Immature natural killer cell (primary cell): ENCODE measurements around the gene CPSF6. TPM values are rescaled to one million over a fixed set of nuclear protein-coding genes. Genes with fewer than 3 reads are reported as not detected.
A peak's percentile ranks its signal among the peaks of the same experiment; 100 is the strongest.
"Not testable (repeated sequence)": the region's sequence is repeated elsewhere in the genome, so short reads cannot be mapped to it uniquely, and the experiment has no call there.

Experiments
- DNase-seq, 3 donors: peaks; one replicate each; pipeline ENCODE4 v3.0.0; 2022; ENCODE audit warnings: mixed read lengths in 1 of 3
- H3K27ac Mint-ChIP-seq, 6 donors: one replicate each; pipeline ENCODE4 v1.8.0; 2020; ENCODE audit warnings: mixed read lengths in 6 of 6, mild to moderate bottlenecking in 5 of 6, inconsistent platforms in 4 of 6, moderate library complexity in 3 of 6
- H3K27me3 Mint-ChIP-seq, 3 donors: one replicate each; pipeline ENCODE4 v1.8.0; 2020 to 2021; ENCODE audit warnings: low read depth in 3 of 3, mild to moderate bottlenecking in 3 of 3, mixed read lengths in 3 of 3, moderate library complexity in 3 of 3, inconsistent platforms in 1 of 3
- H3K36me3 Mint-ChIP-seq, 3 donors: one replicate each; pipeline ENCODE4 v1.8.0; 2020; ENCODE audit warnings: mixed read lengths in 3 of 3, inconsistent platforms in 2 of 3, mild to moderate bottlenecking in 2 of 3
- H3K4me1 Mint-ChIP-seq, 2 donors: one replicate each; pipeline ENCODE4 v1.8.0; 2020; ENCODE audit warnings: inconsistent platforms in 2 of 2, mild to moderate bottlenecking in 2 of 2, mixed read lengths in 2 of 2, moderate library complexity in 1 of 2
- H3K4me3 Mint-ChIP-seq, 5 donors: one replicate each; pipeline ENCODE4 v1.8.0; 2020; ENCODE audit warnings: mild to moderate bottlenecking in 5 of 5, mixed read lengths in 5 of 5, inconsistent platforms in 3 of 5, moderate library complexity in 3 of 5
- H3K9me3 Mint-ChIP-seq, 6 donors: one replicate each; pipeline ENCODE4 v1.8.0; 2020; ENCODE audit warnings: mild to moderate bottlenecking in 6 of 6, mixed read lengths in 6 of 6, inconsistent platforms in 4 of 6, moderate library complexity in 3 of 6
- polyA plus RNA-seq, 3 donors: library from polyadenylated mRNA; unstranded; fragments of 300-500 nt; fragmentation: Illumina TruSeq; gene quantifications; one replicate each; pipeline ENCODE4 v1.2.3, GENCODE V29; 2021

CPSF6 gene
- polyA plus RNA-seq, 3 donors from 2014 or later: 35.3 to 69.6 (median 49.8) TPM

DNA sequence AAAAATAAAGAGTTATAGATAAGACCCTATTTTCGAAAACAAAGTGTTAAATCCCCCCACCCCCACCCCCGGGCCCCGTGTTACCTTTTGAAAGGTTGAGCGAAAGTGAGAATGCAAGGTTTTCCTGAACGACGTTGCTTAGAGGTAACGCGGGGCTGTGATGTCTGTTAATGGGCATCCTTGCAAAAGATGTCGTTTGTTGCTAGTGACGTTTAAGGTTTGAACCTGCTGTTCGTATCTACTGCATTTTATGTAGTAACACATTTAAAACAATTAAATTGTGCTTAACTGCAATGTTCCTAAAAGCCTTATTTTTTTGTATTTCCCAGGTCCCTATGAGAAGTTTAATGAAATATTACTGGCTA is 1.2 kb downstream of the CPSF6 start:
- peaks cover 50 to 70% of the 10 kb centered on the region in 2 donors for H3K4me1 Mint-ChIP-seq
- DNase-seq: peak; percentile 13 to 28 (median 27)

DNA sequence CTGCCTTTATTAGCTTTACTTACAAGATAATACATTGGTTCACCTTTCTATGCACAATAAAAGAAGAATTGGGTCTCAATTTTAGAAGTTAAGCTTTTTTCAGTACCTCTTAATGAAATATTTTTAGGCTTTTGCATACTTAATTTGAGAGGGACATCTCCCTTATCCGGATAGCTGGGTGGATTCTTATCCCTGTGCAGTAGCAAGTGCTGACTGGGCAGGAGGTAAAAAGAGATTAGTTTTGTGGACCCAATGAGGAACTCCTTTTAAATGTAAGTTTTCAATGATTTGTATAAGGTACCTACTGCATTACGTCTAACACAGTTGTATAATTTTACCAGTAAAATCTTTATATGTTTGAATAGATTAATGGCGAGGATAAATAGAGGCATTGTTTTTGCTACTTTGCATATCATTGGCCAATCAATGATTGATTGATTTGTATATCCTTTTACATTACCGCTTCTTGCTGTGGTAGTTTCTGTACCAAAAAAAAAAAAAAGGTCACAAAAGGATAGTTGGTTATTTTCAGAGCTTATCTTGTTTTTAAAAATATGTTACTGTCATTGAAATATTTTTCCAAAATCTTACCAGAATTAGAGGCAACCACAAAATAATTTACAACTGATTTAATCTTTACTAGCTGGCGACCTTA is 2.2 kb downstream of the CPSF6 start:
- Mint-ChIP-seq H3K27ac (peak overlapping the region in 4 of 6 donors; percentile 3 to 78 (median 36)), H3K4me1 (peaks cover 58 to 80% of the 10 kb centered on the region in 2 donors), H3K9me3 (no peaks in the 10 kb centered on the region), H3K36me3 (no peaks in the 10 kb centered on the region), H3K4me3 (peak overlapping the region; percentile 36 to 99 (median 92)), H3K27me3 (peaks cover 4 to 14% (median 6%) of the 10 kb centered on the region in 3 donors)
- DNase-seq: no peak

More for the DNA sequence above, 1.2 kb downstream of the CPSF6 start:
- Mint-ChIP-seq H3K36me3 (no peaks in the 10 kb centered on the region), H3K4me3 (peak overlapping the region; percentile 92 to 99 (median 95)), H3K9me3 (no peaks in the 10 kb centered on the region), H3K27me3 (peaks cover 4 to 15% (median 6%) of the 10 kb centered on the region in 3 donors), H3K27ac (peak overlapping the region; percentile 89 to 98 (median 97))

DNA sequence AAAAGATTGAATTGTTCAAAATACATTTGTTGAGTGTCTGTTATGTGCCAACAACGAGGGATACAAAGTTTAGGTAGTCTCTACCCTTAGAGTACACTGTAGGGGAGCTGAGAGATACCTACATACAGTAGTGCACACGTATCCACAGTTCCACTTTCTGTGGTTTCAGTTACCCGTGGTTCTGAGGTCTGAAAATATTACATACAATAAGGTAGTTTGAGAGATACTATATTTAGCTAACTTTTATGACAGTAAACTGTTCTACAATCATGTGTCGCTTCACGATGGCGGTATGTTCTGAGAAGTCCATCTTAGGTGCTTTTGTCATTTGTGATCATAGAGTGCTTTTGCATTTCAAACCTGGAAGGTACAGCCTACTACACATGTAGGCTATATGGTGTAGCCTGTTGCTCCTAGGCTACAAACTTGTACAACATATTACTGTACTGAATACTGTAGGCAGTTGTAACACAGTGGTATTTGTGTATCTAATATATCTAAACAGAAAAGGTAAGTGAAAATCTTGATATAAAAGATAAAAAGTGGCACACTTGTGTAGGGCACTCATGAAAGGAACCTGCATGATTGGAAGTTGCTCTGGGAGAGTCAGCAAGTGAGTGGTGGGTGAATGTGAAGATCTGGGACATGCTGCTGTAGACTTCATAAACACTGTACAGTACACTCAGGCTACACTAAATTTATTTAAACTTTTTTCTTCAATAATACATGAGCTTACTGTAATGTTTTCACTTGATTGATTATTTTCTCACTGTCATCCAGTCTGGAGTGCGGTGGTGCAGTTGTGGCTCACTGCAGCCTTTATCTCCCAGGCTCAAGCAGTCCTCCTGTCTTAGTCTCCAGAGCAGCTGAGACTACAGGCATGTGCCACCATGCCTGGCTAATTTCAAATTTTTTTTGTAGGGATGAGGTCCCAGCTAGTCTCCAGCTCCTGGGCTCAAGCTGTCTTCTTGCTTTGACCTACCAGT is 4.0 kb downstream of the CPSF6 start:
- Mint-ChIP-seq H3K36me3 (no peaks in the 10 kb centered on the region), H3K27me3 (peaks cover 4 to 14% (median 6%) of the 10 kb centered on the region in 3 donors), H3K4me1 (peaks cover 73 to 89% of the 10 kb centered on the region in 2 donors), H3K9me3 (no peaks in the 10 kb centered on the region), H3K4me3 (peak overlapping the region in 2 of 5 donors; percentile 4 to 52), H3K27ac (peak overlapping the region; percentile 25 to 69 (median 55))
- no peak for DNase-seq

DNA sequence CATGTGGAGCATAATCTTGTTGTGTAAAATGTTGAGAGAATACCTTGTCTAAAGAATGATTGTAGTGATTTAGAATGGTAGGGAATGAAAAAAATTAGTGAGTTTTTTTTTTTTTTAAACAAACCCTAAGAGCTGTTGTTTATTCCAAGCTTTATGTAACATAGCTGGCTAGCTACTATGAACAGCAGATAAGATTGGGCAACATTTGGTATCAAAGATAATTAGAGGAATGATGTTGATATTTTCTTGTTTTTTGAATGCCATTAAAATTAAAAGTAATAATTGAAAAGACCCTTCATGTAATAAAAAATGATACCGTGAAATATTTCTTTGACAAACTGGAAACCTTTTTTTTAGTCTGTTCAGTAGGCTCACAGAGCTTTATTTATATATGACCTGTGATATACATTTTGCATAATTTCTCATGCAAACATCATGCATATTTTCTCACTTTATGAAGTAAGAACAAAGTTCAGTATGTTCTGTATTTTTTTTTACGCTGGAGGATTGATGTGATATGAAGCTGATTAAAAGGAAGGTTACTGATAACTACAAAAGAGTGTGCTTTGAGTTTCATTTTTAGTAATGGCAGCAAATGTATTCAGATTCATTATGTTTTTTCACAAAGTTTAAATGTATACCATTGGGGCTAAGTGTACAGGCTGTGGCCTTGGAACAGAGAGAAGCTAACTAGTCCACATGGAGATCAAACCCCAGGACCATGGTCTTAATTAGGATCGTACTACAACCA is 8.1 kb downstream of the CPSF6 start:
- Mint-ChIP-seq H3K27ac (peak overlapping the region in 3 of 6 donors; percentile 50 to 65 (median 65)), H3K9me3 (no peaks in the 10 kb centered on the region), H3K4me3 (peak overlapping the region in 2 of 5 donors; percentile 3 to 10), H3K4me1 (peaks cover 68 to 91% of the 10 kb centered on the region in 2 donors), H3K27me3 (no peaks in the 10 kb centered on the region), H3K36me3 (no peaks in the 10 kb centered on the region)
- no peak for DNase-seq

- peaks cover 41 to 62% of the 10 kb centered on the region in 2 donors for H3K4me1 Mint-ChIP-seq
- no peaks in the 10 kb centered on the region for H3K9me3 Mint-ChIP-seq
- peak overlapping the region in 2 of 6 donors; percentile 43 to 46 for H3K27ac Mint-ChIP-seq
- no peak for DNase-seq
- peaks cover 3 to 4% (median 3%) of the 10 kb centered on the region in 3 donors for H3K36me3 Mint-ChIP-seq
- H3K4me3 Mint-ChIP-seq: no peak overlapping the region
- no peaks in the 10 kb centered on the region for H3K27me3 Mint-ChIP-seq
These were observed 12.7 kb downstream of the CPSF6 start for GRCh38 chr12:69252033-69252432.

GRCh38 chr12:69254046-69254445 is 14.7 kb downstream of the CPSF6 start:
- Mint-ChIP-seq H3K4me1 (peaks cover 27 to 44% of the 10 kb centered on the region in 2 donors), H3K4me3 (no peak overlapping the region), H3K27ac (peak overlapping the region; percentile 10 to 76 (median 34)), H3K27me3 (peaks cover 0 to 1% (median 0%) of the 10 kb centered on the region in 3 donors), H3K36me3 (peaks cover 12 to 14% (median 14%) of the 10 kb centered on the region in 3 donors), H3K9me3 (no peaks in the 10 kb centered on the region)
- DNase-seq: peak; percentile 53 to 62 (median 56)

- no peak overlapping the region for H3K27ac Mint-ChIP-seq
- H3K27me3 Mint-ChIP-seq: peaks cover 0 to 1% (median 0%) of the 10 kb centered on the region in 3 donors
- H3K9me3 Mint-ChIP-seq: no peaks in the 10 kb centered on the region
- peaks cover 16 to 20% (median 16%) of the 10 kb centered on the region in 3 donors for H3K36me3 Mint-ChIP-seq
- H3K4me1 Mint-ChIP-seq: peaks cover 20 to 36% of the 10 kb centered on the region in 2 donors
- no peak for DNase-seq
- no peak overlapping the region for H3K4me3 Mint-ChIP-seq
These were observed 15.5 kb downstream of the CPSF6 start for GRCh38 chr12:69254862-69255261.

GRCh38 chr12:69258655-69259054 is 19.3 kb downstream of the CPSF6 start:
- DNase-seq: no peak
- H3K4me3 Mint-ChIP-seq: no peak overlapping the region

DNA sequence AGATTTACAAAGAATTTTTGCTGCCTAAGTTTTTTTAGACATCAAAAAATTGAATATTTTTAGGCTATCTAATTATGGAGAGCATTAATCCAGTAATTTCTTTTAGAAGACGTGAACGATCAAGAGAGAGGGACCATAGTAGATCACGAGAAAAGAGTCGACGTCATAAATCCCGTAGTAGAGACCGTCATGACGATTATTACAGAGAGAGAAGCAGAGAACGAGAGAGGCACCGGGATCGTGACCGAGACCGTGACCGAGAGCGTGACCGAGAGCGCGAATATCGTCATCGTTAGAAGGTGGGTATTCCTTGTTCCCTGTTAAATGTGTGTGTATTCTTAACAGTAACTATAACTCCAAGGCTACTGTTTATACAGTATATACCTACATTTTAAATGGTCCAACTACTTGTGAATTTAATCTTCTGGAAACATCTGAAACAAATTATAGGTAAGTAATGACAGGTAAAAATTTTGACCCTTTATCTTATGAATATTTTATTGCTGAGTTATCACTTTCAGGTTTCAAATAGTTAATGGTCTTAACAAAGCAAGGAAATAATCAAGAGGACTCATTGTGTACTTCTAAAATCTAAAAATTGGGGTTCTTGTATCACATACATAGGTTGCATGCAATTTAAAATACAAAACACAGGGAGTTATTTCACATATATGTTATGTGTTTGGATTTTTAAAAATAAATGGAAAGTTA is 23.1 kb downstream of the CPSF6 start:
- H3K27ac Mint-ChIP-seq: no peak overlapping the region
- DNase-seq: no peak
- no peaks in the 10 kb centered on the region for H3K9me3 Mint-ChIP-seq
- no peak overlapping the region for H3K4me3 Mint-ChIP-seq
- peaks cover 29 to 53% (median 33%) of the 10 kb centered on the region in 3 donors for H3K36me3 Mint-ChIP-seq
- H3K4me1 Mint-ChIP-seq: peaks cover 0 to 6% of the 10 kb centered on the region in 2 donors
- peaks cover 0 to 3% (median 2%) of the 10 kb centered on the region in 3 donors for H3K27me3 Mint-ChIP-seq

More at GRCh38 chr12:69258655-69259054, 19.3 kb downstream of the CPSF6 start:
- Mint-ChIP-seq H3K9me3 (no peaks in the 10 kb centered on the region), H3K27me3 (peaks cover 0 to 3% (median 2%) of the 10 kb centered on the region in 3 donors), H3K27ac (peak overlapping the region in 2 of 6 donors; percentile 38 to 65), H3K36me3 (peaks cover 29 to 47% (median 30%) of the 10 kb centered on the region in 3 donors), H3K4me1 (peaks cover 7 to 10% of the 10 kb centered on the region in 2 donors)

- no peak for DNase-seq
- Mint-ChIP-seq H3K36me3 (peaks cover 20 to 37% (median 22%) of the 10 kb centered on the region in 3 donors), H3K4me3 (no peak overlapping the region), H3K27me3 (peaks cover 0 to 2% (median 1%) of the 10 kb centered on the region in 3 donors), H3K27ac (no peak overlapping the region), H3K9me3 (no peaks in the 10 kb centered on the region), H3K4me1 (peaks cover 0 to 6% of the 10 kb centered on the region in 2 donors)
These were observed 25.8 kb downstream of the CPSF6 start for GRCh38 chr12:69265205-69265604.

DNA sequence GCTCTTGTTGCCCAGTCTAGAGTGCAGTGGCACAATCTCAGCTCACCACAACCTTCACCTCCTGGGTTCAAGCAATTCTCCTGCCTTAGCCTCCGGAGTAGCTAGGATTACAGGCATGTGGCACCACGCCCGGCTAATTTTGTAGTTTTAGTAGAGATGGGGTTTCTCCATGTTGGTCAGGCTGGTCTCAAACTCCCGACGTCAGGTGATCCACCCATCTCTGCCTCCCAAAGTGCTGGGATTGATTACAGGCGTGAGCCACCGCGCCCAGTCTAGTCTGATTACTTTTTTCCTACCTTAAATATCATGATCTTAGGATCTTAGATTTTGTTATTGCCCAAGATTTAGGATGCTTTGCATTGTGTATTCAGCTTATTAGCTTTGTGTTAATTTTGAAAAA is 26.3 kb downstream of the CPSF6 start:
- H3K36me3 Mint-ChIP-seq: peaks cover 16 to 33% (median 22%) of the 10 kb centered on the region in 3 donors
- not testable (repeated sequence) for H3K4me3 Mint-ChIP-seq, H3K4me1 Mint-ChIP-seq, H3K27me3 Mint-ChIP-seq, H3K9me3 Mint-ChIP-seq, DNase-seq, H3K27ac Mint-ChIP-seq

GRCh38 chr12:69266036-69266635 is 26.8 kb downstream of the CPSF6 start:
- H3K36me3 Mint-ChIP-seq: peaks cover 15 to 28% (median 17%) of the 10 kb centered on the region in 3 donors
- no peak overlapping the region for H3K4me3 Mint-ChIP-seq

More at GRCh38 chr12:69266036-69266635, 26.8 kb downstream of the CPSF6 start:
- Mint-ChIP-seq H3K27ac (peak overlapping the region in 1 of 6 donors; percentile 39), H3K27me3 (peaks cover 0 to 2% (median 1%) of the 10 kb centered on the region in 3 donors), H3K9me3 (no peaks in the 10 kb centered on the region), H3K4me1 (peaks cover 0 to 6% of the 10 kb centered on the region in 2 donors)
- no peak for DNase-seq
